ACHN (cell line): Measurements from ENCODE around the gene CYTH1.
"Not testable (repeated sequence)": the region's sequence is repeated elsewhere in the genome, so short reads cannot be mapped to it uniquely, and the experiment has no call there.

Experiments used
- DNase-seq: peaks from one replicate; pipeline ENCODE4 v3.0.0-alpha.2; 2015
- in situ Hi-C: cut with HindIII; loops from 2 replicates; pipeline ENCODE4 v1.10.0; 2017; ENCODE audit warnings: low sequenced_read_pairs, low pct_ligation_motif_present, low pct_unique_long_range_greater_than_20kb

CYTH1 gene

DNA sequence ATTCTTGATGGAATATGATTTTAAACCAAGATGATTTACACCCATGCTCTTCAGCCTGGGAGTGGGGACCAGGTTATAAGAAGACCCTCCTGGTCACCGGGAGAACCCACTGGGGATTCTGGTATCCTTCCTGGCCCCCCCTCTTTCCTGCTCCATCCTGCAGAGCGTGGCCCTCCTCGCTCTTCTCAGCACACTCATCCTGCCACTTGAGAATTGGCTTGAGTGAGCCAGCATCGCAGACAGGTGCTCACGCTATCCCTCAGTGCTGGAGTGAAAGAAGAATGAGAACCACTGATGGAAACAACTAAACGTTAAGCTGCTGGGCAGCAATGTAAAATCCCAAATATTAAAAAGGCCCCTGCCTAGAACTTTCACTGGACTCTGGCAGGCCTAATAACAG is 98.0 kb downstream of the CYTH1 start:
- DNase-seq: no peak
- in situ Hi-C loops: no loop called here

DNA sequence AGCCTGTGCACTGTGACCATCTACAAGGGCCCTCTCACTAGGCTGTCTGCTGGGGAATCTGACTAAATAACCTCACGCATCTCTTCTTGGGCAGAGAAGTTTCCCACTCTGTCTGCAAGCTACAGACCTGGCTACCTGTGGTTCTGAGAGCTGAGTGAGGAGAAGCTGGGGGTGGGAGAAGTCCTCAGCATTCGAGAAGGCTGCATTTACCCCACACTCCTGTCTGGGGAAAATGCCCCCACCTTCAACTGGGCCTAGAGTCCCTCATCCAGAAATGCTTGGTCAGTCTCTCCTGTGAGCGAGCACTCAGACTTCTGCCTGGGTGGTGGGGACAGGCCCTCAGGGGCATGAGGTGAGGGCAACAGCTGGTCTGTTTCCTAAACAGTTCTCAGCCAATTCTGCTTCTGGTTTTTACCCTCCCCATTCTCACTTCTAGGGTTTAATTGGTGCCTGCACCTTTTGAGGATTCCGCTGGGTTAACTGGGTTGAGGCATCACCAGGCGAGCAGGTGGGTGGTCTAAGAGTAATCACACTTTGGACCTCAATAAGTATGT is 98.6 kb downstream of the CYTH1 start:
- in situ Hi-C loops: no loop called here
- no peak for DNase-seq

DNA sequence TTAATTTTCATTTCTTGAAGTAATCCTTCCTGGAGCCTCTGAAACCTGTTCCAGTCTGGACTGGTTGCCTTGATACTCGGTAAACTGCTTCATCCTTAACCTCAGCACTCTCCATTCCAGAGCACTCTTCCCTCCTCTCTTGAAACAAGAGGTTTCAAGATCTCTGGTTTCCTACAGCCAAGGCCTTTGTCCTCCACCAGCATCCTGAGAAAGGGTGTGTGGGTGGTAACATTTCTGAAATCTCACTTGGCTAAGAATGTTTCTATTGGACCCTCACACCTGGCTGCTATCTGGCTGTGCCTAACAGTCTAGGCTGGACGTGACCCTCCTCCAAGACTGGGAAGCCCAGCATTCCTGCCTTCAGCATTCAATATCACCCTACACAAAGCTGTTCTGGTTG is 99.7 kb downstream of the CYTH1 start:
- no peak for DNase-seq
- in situ Hi-C loops: no loop called here

DNA sequence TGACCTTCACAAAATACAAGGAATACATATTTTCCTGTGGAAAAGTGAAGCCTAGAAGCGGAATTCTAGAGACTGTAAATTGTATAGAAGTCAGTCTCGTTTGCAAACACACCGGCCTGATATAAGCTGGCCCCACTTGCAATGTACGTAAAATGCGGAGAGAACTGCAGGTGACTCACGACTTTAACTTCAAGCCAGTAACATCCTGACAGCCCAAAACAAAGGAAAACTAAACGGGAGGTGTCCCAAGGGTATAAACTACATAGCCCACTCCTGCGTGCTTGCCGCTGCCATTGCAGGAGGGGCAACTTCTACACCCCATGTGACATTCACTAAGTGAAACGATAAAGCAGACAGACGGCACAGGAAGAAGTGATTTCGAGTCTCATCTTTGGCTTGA is 101.6 kb downstream of the CYTH1 start:
- in situ Hi-C loops: no loop called here
- no peak for DNase-seq

DNA sequence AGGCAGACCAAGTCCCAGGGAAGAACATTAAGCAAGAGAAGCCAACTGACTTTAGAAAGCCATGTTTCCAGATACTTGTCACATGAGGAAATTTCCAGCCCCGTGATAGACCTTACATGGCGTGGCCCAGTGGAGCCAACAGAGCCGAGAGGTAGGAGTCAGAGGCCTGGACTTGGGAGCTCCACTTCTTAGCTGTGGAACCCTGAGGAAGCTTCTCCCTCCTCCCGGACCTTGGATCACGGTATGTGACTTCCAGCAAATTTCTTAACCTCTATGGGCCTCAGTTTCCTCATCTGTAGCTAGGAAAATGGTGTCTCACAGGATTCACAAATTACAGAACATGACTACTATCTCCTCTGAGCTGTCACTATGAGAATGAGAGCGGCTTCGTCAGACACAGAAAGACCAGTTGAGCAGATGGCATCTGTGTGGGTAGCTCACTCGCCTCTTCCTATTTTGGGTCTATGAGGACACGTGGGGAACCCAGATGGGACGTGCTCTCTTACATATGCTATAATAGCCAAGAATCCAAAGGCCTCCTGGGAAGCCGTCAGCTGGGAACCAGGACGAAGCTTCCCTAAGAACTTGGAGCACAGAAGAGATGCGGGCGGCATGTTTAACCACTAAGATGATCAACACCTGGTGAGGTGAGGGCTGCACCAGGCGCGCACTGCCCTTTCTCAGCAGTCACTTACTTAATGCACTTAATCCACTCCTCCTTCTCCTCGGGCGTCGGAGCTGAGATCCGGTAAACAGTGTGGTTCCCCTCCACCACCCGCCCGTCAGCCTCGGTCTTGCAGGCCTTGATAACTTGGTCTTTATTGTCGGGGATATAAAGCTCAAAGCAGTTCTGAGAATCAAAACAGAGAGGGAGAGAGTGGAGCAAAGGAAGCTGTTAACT is 102.3 kb downstream of the CYTH1 start:
- DNase-seq: no peak
- in situ Hi-C loops: no loop called here

DNA sequence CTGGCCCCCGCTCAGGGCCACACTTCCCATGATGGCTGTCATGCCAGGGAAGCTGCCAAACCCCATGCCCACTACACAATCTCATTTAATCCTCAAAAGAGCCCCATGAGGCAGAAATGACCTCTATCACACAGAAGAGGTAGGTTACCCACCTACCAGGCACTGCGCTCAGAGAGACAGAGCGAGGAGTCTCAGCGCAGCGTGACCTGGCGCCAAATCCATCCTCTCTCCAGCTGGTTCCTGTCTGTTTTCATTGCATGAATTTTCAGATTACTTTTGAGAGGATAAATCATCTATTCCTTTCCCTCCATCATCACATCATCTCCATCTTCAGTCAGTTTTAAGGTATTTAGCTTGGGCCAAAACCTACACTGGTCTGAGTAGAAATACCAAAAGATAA is 103.4 kb downstream of the CYTH1 start:
- no peak for DNase-seq
- in situ Hi-C loops: no loop called here

DNA sequence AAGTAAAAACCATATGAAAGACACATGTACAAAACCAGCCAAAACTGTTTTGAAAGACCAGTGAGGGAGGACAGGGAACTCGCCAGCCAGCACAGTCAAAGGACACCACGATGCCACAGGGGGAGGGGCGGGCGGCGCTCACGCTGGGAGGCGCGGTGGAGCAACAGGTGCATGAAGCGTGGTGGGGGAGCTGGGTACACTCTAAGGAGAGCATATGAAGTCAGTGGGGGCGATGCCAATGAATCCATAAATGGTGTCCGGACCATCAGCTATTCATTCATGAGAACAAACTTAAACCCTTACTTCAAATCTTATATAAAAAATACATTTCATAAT is 103.9 kb downstream of the CYTH1 start:
- in situ Hi-C loops: no loop called here
- no peak for DNase-seq

DNA sequence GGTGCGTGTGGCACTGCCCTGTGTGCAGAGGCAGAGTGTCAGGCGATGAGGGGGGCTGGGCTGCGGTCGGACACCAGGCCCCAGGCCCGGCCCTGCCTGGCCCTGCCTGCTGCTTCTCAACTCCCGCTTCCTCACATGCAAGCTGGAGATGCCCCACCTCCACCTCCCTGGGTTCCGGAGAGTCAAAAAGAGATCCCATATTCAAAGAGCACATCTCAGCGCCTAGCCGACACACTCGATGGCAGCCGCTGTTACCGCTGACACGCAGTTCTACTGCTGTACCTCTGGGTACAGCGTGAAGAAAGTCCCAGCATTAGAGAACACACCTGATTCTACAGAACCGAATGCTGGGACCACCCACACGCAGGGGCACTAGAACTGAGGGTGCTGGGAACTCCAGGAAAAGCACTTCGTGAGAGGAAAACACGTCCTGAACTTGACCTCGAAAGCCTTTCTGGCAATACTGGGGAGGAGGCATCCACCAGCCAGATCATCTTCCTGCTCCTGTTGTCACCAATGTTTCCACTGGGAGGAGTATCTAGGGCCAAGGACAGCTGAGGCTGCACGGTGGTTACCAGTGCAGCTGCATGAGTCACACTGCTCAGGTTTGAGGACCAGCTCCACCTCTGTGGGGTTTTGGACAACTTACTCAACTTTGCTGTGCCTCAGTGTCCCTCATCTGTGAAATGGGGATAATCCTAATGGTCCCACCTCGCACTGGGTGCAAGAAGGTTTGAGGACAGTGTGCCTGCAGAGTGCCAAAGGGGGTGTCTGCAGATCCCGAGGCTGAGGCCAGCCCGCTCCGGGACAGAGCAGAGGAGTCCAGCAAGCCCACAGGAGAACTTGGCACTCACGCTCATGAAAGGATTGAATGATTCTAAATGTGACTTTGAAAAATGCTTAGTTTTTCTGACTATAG is 104.5 kb downstream of the CYTH1 start:
- in situ Hi-C loops: no loop called here
- DNase-seq: no peak

DNA sequence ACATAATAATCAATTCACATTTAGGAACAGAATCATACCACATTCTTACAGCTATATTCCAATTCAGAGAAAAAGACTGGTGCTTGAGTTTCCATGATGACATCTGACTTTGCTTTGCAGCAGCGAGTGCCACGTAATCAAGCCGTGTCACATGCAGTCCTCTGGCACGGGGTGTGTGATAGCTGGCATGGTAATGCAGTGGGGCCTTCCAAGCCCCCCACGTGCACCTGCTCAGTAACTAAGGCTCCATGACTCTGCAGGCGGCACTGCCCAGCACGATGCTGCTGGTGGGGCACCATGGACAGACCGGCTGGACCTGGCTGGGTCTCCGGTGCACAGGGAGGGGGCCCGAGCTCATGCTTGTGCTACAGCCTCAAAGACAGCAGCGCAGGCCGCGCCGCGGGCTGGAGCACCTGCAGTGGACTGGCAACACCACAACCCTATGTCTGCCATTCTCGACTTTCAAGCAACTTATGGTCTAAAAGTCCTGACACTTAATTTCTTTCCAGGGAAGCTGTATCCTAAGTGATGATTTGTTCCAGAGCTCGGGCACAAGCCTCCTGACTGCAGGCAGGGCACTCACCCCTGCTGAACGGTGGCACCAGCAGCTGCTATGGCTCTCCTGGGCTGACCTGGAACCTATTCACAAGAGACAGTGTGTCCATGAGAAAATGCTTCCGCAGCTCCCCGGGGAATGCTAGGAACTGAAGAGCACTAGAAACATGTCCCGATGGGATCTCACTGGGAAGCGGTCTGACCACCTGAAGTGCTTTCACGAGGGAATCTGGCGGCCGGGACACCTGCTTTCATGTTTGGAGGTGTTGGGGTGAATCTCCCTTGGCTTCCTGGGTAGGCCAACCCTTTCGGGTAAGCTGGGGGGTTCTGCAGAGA is 105.4 kb downstream of the CYTH1 start:
- DNase-seq: no peak
- in situ Hi-C loops: no loop called here

DNA sequence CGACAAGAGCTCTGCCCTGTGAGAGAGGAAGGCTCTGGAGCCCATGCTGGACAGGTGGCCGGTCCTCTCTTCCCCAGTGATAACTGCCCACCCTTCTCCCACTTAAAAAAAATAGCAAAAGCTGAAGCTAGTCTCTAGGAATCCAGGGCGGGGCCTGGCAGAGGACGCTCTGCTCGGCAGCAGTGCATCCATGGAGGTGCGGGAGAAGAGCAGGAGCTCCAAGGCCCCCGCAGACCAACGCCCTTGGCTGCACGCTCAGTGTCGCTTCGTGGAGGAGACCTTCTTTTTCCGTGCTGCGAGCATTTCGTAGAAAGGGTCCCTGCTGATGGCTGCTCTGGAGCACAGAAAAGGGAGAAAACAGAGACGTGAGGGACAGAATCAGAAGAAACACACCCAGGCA is 106.2 kb downstream of the CYTH1 start:
- no peak for DNase-seq
- in situ Hi-C loops: no loop called here

DNA sequence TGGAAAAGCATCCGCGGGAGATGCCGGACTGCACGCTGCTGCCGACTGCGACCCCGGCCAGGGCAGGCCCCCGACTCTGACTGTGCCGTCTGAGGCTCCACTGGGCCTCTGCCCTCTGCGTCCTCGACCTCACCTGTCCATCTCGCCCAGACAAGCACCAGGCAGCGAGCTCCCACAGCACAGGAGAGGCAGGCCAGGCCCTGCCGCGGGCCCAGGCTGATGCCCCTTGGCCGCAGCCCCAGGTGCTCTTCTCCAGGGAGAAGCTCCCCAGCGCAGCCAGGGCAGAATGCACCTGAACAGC is 106.8 kb downstream of the CYTH1 start:
- in situ Hi-C loops: no loop called here
- no peak for DNase-seq

DNA sequence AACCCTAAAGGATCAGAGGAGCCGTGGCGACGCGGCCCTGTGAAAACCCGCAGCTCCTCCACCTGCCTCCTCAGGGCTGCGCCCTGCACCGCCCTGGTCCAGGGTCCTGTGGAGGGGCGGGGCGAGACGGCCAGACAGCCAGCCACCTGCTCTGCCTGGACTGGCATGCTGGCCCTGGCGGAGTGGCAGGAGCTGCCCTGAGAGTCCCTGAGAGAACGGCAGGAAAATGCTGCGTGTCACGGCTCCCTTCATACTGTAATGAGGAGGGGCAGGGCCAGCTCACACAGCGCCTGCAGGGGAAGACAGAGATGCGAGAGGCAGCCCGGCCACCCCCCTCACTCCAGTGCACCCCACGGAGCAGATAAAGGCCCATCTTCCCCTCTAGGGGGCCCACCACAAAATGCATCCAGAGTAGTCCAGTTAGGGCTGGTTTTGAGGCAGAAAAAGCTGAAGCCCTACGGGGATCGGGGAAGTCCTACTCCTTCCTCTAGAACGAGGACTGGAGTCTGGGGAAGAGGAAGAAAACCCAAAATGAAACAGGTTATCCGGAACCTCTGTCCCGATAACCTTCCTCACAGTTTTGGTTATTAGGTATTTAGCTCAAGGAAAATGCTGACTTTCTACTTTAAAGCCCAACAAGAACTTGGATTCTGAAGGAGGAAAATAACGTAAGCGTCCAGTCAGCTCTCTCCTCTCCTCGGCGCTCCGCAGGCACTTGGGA is 107.3 kb downstream of the CYTH1 start:
- in situ Hi-C loops: no loop called here
- DNase-seq: no peak

DNA sequence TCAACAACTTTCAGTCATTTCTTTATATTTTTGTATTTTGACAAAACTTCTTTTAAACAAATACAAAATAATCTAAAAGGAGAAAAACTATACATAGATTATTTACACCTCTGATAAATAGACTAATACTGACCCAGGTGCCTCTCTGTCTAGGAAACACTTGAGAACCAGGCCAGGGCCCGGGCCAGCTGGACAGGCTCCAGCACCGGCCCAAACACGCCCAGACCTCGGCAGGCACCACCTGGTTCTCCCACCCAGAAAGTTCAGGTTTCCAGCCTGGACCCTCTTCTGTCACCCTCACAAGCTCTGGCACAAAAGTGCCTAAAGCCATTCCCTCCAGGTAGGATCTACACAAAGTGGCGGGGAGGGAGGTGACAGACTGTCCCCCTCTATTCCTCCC is 107.9 kb downstream of the CYTH1 start:
- in situ Hi-C loops: no loop called here
- DNase-seq: no peak

DNA sequence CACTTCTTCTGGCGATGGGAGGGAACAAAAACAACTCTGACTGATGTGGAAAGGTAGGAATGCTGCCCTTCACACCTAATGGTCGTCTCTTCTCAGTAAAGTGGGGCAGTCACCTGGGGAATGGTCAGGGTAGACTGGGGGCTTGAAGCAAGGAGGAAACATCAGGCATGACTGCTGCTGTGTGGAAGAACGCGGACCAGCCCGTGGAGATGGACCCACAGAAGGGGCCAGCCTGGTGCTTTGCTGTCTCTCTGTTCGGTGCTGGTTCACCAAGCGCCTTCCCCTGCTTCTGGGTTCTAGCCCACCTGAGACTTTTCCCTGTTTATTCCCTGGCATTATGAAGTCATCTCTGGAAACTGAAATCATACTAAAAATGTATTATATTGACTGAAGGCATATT is 108.7 kb downstream of the CYTH1 start:
- DNase-seq: no peak
- in situ Hi-C loops: no loop called here

DNA sequence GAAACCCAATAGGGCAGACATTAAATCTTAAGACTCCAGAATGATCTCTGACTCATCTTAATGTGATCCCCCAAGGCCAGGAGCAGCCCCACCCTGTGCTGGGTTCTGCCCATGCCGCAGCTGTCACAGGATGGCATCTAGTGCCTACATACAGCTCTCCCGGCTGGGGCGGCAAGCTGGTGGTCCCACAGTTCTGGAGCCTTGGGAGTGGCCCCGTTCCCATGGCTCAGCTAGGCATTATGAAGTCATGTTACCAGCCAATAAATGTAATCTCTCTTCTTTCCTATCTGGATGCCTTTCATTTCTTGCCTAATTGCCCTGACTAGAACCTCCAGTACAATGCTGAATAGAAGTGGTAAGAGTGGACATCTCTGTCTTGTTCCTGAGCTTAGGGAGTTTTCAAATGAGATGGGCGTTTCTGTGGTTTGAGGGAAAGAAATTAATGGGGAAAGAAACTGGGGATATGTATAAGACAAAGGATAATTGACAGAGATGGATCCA is 109.2 kb downstream of the CYTH1 start:
- no peak for DNase-seq
- in situ Hi-C loops: no loop called here

DNA sequence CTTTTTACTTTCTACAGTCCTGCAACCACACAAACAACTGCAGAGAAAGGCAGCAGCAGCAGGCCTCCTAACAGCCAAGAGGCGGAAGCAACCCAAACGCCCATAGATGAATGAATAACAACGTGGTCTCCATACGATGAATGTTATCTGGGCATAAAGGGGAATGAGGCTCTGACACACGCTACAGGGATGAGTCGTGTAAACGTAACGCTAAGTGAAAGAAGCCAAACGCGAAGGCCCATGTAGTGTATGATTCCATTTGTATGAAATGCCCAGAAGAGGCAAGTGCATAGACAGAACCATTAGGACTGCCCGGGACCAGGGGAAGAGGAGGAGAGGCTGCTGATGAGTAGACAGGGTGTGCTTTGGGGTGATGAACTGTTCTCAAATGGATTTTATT is 110.1 kb downstream of the CYTH1 start:
- no peak for DNase-seq
- in situ Hi-C loops: no loop called here

DNA sequence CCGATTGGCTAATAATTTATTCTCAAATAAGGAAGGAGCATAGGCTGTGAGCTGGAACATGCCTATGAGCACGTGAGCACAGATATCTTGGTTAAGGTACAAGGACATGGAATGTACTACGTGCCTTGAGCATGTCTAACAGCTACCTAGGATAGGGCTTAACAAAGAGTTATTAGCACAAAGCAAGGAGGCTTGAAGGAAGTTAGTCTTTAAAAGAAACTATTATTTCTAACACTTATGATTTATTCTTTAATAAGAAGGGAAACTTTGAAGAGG is 110.4 kb downstream of the CYTH1 start:
- DNase-seq, in situ Hi-C loops: not testable (repeated sequence)
